T-helper 17 cell (primary cell): Measurements from ENCODE around the gene GTF3C1. TPM values are rescaled to one million over a fixed set of nuclear protein-coding genes. Genes with fewer than 3 reads are reported as not detected.
A peak's percentile ranks its signal among the peaks of the same experiment; 100 is the strongest.
"Not testable (repeated sequence)": the region's sequence is repeated elsewhere in the genome, so short reads cannot be mapped to it uniquely, and the experiment has no call there.

ENCODE experiments used
- ATAC-seq: fragments of 150-1000 bp; cut with Tn5 transposase; 2 replicates; pipeline ENCODE4 v1.10.0; 2021; ENCODE audit warnings: mild to moderate bottlenecking, moderate library complexity
- DNase-seq, 3 donors: peaks; one replicate each; pipeline versions ENCODE4 v3.0.0 to v3.0.0-alpha.2; 2020 to 2021
- H3K9me3 ChIP-seq: one replicate; pipeline ENCODE4 v1.7.0; 2013; ENCODE audit warnings: low read length, mild to moderate bottlenecking; ENCODE audit not compliant: control insufficient read depth, poor library complexity, severe bottlenecking
- H3K27ac Mint-ChIP-seq: one replicate; pipeline ENCODE4 v1.8.0; 2022; ENCODE audit warnings: mild to moderate bottlenecking, moderate library complexity, mixed read lengths
- H3K27me3 Mint-ChIP-seq: one replicate; pipeline ENCODE4 v1.8.0; 2022; ENCODE audit warnings: mixed read lengths
- H3K36me3 Mint-ChIP-seq: one replicate; pipeline ENCODE4 v1.8.0; 2022; ENCODE audit warnings: low read depth, mixed read lengths
- H3K4me1 Mint-ChIP-seq: one replicate; pipeline ENCODE4 v1.8.0; 2022; ENCODE audit warnings: mild to moderate bottlenecking, mixed read lengths
- H3K4me3 Mint-ChIP-seq: one replicate; pipeline ENCODE4 v1.8.0; 2022; ENCODE audit warnings: mild to moderate bottlenecking, moderate library complexity, mixed read lengths
- total RNA-seq, 4 donors: library from RNA in 2 of 4; stranded (reverse) in 2 of 4; gene quantifications; one replicate each; pipeline ENCODE4 v1.2.3 and lab custom pipeline; 2022 to 2026

GTF3C1 gene
- total RNA-seq, 2 donors from 2014 or later = 55.3 to 55.6 TPM

- Mint-ChIP-seq H3K27ac (no peak overlapping the region), H3K27me3 (no peaks in the 10 kb centered on the region), H3K4me3 (no peak overlapping the region), H3K36me3 (peaks cover 4% of the 10 kb centered on the region), H3K4me1 (no peaks in the 10 kb centered on the region)
- DNase-seq = no peak
- H3K9me3 ChIP-seq = no peaks in the 10 kb centered on the region
- no peak for ATAC-seq
These were observed 29.6 kb upstream of the GTF3C1 start for GRCh38 chr16:27579087-27579980.

- Mint-ChIP-seq H3K27ac (no peak overlapping the region), H3K4me1 (peaks cover 4% of the 10 kb centered on the region), H3K36me3 (peaks cover 2% of the 10 kb centered on the region), H3K27me3 (no peaks in the 10 kb centered on the region), H3K4me3 (no peak overlapping the region)
- H3K9me3 ChIP-seq = no peaks in the 10 kb centered on the region
- no peak for DNase-seq
- ATAC-seq = no peak
These were observed 27.0 kb upstream of the GTF3C1 start for GRCh38 chr16:27576729-27577128.

- peaks cover 2% of the 10 kb centered on the region for H3K36me3 Mint-ChIP-seq
- ATAC-seq (no peak), DNase-seq (no peak)
- no peaks in the 10 kb centered on the region for H3K9me3 ChIP-seq
- no peak overlapping the region for H3K4me3 Mint-ChIP-seq
- H3K27me3 Mint-ChIP-seq = no peaks in the 10 kb centered on the region
- peaks cover 4% of the 10 kb centered on the region for H3K4me1 Mint-ChIP-seq
- H3K27ac Mint-ChIP-seq = no peak overlapping the region
These were observed 23.0 kb upstream of the GTF3C1 start for GRCh38 chr16:27572711-27573110.

DNA sequence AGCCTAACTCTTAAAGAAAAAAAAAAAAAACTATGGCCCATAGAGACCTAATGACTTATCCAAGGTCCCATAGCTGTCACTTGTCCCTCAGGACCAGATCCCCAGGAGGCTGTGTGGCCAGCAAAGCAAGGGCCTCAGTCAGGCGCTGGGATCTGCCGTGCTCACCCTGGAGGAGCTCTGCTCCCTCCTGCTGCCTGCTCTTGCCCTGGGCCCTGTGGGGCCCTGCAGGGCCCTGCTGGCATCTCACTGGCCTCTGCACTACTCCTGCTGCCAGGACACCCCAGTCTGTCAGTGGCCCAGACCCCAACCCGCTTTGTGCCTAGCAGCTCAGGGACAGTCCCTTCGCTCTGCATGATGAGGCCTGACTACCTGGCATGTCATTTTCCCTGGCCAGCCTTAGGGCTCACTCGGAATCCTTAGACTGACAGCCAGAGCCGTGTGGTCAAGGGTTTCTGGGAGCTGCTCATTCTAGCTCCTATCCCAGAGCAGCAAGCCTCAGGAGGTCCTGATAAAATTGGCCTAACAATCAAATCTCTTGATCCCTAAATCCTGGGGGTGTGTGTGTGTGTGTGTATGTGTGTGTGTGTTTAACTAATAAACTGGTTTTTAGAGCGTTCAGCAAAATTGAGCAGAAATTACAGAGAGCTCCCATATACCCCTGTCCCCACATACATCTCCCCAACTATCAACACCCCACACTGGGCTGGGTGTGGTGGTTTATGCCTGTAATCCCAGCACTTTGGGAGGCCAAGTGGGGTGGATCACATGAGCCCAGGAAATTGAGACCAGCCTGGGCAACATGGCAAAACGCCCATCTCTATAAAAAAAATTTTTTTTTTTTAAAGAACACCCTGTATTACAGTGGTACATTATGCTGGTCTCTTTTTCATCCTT lies 22.0 kb upstream of the GTF3C1 start:
- Mint-ChIP-seq H3K27ac (no peak overlapping the region), H3K36me3 (peaks cover 2% of the 10 kb centered on the region), H3K4me1 (peaks cover 4% of the 10 kb centered on the region), H3K4me3 (no peak overlapping the region), H3K27me3 (no peaks in the 10 kb centered on the region)
- no peak for ATAC-seq
- H3K9me3 ChIP-seq = no peaks in the 10 kb centered on the region
- DNase-seq = no peak

DNA sequence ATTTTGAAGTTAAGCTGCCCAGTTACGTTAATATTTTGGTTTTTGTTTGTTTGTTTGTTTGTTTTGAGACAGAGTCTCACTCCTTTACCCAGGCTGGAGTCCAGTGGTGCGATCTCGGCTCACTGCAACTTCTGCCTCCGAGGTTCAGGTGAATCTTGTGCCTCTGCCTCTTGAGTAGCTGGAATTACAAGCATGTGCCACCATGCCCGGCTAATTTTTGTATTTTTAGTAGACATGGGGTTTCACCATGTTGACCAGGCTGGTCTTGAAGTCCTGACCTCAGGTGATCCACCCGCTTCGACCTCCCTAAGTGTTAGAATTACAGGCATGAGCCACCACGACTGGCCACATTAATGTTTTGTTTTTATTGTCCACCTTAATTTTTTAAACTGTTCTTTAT lies 21.3 kb upstream of the GTF3C1 start:
- not testable (repeated sequence) for H3K27me3 Mint-ChIP-seq, H3K4me1 Mint-ChIP-seq, H3K27ac Mint-ChIP-seq, H3K9me3 ChIP-seq, DNase-seq, H3K4me3 Mint-ChIP-seq, H3K36me3 Mint-ChIP-seq, ATAC-seq

DNA sequence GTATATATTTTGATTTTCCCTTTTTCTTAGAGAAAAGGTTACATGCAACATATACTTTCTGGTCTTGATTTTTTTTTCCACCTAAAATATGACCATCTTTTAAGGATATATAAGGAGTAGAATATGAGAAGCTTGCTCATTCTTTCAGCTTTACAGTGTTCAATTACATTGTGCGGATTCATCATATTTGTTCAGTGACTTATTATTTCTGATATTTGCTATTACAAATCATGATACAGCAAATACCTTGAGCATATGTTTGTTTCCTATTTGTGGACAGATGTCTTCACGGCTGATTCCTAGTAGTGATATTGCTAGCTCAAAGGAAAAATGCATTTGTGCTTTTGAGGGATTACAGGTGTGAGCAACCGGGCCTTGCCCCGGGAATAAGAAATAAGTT lies 18.4 kb upstream of the GTF3C1 start:
- DNase-seq (no peak), ATAC-seq (no peak)
- H3K27me3 Mint-ChIP-seq = no peaks in the 10 kb centered on the region
- H3K4me3 Mint-ChIP-seq = no peak overlapping the region
- no peaks in the 10 kb centered on the region for H3K9me3 ChIP-seq
- no peak overlapping the region for H3K27ac Mint-ChIP-seq
- H3K36me3 Mint-ChIP-seq = peaks cover 4% of the 10 kb centered on the region
- H3K4me1 Mint-ChIP-seq = peaks cover 8% of the 10 kb centered on the region

GRCh38 chr16:27566417-27566816 lies 16.7 kb upstream of the GTF3C1 start:
- H3K27me3 Mint-ChIP-seq = no peaks in the 10 kb centered on the region
- H3K36me3 Mint-ChIP-seq = peaks cover 8% of the 10 kb centered on the region
- no peak overlapping the region for H3K4me3 Mint-ChIP-seq
- peak overlapping the region; percentile 27 for H3K27ac Mint-ChIP-seq
- H3K4me1 Mint-ChIP-seq = peaks cover 6% of the 10 kb centered on the region
- no peak for DNase-seq
- no peaks in the 10 kb centered on the region for H3K9me3 ChIP-seq
- no peak for ATAC-seq

GRCh38 chr16:27564224-27564623 lies 14.5 kb upstream of the GTF3C1 start:
- peaks cover 10% of the 10 kb centered on the region for H3K36me3 Mint-ChIP-seq
- ATAC-seq (no peak), DNase-seq (no peak)
- peaks cover 6% of the 10 kb centered on the region for H3K4me1 Mint-ChIP-seq
- H3K4me3 Mint-ChIP-seq = no peak overlapping the region
- H3K27me3 Mint-ChIP-seq = no peaks in the 10 kb centered on the region
- no peaks in the 10 kb centered on the region for H3K9me3 ChIP-seq
- no peak overlapping the region for H3K27ac Mint-ChIP-seq

DNA sequence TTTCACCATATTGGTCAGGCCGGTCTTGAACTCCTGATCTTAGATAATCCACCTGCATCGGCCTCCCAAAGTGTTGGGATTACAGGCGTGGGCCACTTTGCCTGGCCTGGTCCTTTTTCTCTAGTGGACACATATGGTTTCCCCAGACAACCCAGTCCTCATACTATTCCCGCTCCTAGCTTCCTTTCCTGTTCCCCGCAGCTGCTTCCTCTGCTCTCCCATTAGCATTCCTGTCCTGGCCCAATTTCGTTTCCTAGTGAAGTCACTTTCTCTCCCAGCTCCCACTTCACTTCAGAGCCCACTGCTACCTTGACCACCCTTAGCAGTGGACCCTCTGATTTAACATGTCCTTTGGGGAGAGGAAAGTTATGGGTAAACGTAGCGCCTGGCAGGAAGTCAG lies 11.5 kb upstream of the GTF3C1 start:
- Mint-ChIP-seq H3K27ac (no peak overlapping the region), H3K4me3 (no peak overlapping the region), H3K27me3 (no peaks in the 10 kb centered on the region), H3K4me1 (peaks cover 6% of the 10 kb centered on the region), H3K36me3 (peaks cover 10% of the 10 kb centered on the region)
- no peak for ATAC-seq
- no peaks in the 10 kb centered on the region for H3K9me3 ChIP-seq
- no peak for DNase-seq

DNA sequence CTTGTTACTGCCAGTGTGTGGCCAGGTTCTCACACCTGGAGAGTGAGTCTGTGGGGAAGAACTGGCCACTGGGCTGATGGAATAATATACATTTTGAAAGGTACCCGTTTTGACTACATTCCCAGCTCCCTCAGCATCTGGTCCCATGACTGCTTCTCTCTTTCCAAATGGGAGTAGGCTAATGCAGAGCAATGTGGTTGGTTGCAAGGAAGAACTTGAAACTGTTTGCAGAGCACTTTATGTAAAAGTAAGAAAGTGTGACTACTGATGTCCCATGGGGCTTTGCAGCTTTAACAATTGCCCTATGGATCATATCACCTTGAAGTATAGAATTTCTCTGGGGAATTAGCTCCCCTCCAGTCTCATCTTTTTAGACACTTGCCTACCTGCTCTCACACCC lies 9.2 kb upstream of the GTF3C1 start:
- ATAC-seq = no peak
- H3K9me3 ChIP-seq = no peaks in the 10 kb centered on the region
- Mint-ChIP-seq H3K27me3 (no peaks in the 10 kb centered on the region), H3K4me3 (no peak overlapping the region), H3K36me3 (peaks cover 10% of the 10 kb centered on the region), H3K27ac (no peak overlapping the region), H3K4me1 (peaks cover 6% of the 10 kb centered on the region)
- DNase-seq = no peak

DNA sequence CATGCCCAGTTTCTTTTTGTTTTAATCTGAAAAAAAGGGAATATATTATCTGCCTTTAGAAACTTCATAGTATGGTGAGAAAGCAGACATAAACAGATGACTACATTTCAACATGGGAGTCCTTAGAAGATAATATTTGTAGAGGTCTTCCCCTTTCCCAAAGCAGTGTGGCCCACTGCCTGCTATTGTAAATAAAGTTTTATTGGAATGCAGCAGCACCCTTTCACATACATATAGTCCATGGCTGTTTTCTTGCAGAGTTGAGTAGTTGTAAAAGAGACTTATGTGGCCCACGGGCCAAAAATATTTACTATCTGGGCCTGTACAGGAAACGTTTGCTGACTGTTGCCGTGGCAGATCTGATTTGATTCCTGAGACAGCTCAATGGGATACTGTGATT lies 8.7 kb upstream of the GTF3C1 start:
- H3K4me1 Mint-ChIP-seq = peaks cover 6% of the 10 kb centered on the region
- no peaks in the 10 kb centered on the region for H3K27me3 Mint-ChIP-seq
- DNase-seq (no peak), ATAC-seq (no peak)
- H3K27ac Mint-ChIP-seq = no peak overlapping the region
- H3K4me3 Mint-ChIP-seq = no peak overlapping the region
- H3K36me3 Mint-ChIP-seq = peaks cover 9% of the 10 kb centered on the region
- no peaks in the 10 kb centered on the region for H3K9me3 ChIP-seq

- Mint-ChIP-seq H3K27ac (peak overlapping the region; percentile 59), H3K4me1 (no peaks in the 10 kb centered on the region), H3K27me3 (no peaks in the 10 kb centered on the region), H3K36me3 (peaks cover 2% of the 10 kb centered on the region), H3K4me3 (no peak overlapping the region)
- DNase-seq (no peak), ATAC-seq (no peak)
- H3K9me3 ChIP-seq = no peaks in the 10 kb centered on the region
These were observed 6.8 kb upstream of the GTF3C1 start for GRCh38 chr16:27556471-27556870.

DNA sequence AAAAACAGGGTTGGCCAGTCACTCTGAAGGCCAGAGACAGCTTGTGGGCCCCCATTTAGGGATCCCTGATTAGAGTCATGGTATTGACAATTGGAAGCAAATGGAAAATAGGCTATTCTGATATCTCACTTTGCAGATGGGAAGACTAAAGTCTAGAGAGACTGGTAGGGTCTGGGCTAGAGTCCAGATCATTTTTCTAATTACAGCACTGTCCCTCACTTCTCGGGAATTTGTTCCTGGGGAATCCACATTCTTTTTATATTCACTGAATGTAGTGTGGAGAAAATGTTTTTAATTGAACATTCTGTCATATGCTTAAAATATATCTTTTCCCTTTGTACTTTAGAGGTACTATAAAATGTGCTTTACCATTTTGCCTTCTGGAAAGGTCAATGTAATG lies 1.3 kb upstream of the GTF3C1 start:
- DNase-seq (no peak), ATAC-seq (no peak)
- Mint-ChIP-seq H3K27me3 (no peaks in the 10 kb centered on the region), H3K36me3 (peaks cover 2% of the 10 kb centered on the region), H3K27ac (peak overlapping the region; percentile 100), H3K4me3 (peak overlapping the region; percentile 15), H3K4me1 (peaks cover 32% of the 10 kb centered on the region)
- H3K9me3 ChIP-seq = no peaks in the 10 kb centered on the region
